HepG2 (cell line): ENCODE results near the gene TRIM28. TPM values are rescaled to one million over a fixed set of nuclear protein-coding genes. Genes with fewer than 3 reads are reported as not detected.

Experiments used
- ATAC-seq: fragments of 200-7000 bp; cut with Tn5 transposase; 3 replicates; pipeline ENCODE4 v1.9.1; 2020; ENCODE audit warnings: mild to moderate bottlenecking, moderate library complexity
- BruUV-seq: library from RNA; stranded (reverse); fragments of 400-500 nt; replicated peaks from 2 replicates; lab custom pipeline; 2021; lab: Mats Ljungman, UMichigan
- CTCF ChIA-PET: fragments of 300-600 bp; formaldehyde crosslinking; extraction: SDS; loops from one replicate; lab custom pipeline; 2021; ENCODE audit warnings: low total read pairs, inconsistent platforms, low intra/inter-chr PET ratio; lab: Yijun Ruan, JAX
- POLR2A ChIA-PET: fragments of 350-600 bp; sonication (Branson Sonifier 250); formaldehyde crosslinking; loops from one replicate; lab custom pipeline; 2020; ENCODE audit warnings: antibody characterized with exemption, inconsistent platforms; lab: Yijun Ruan, JAX
- DNase-seq: peaks from one replicate; pipeline ENCODE4 v3.0.0-alpha.2; 2015; ENCODE audit warnings: low spot score
- FAIRE-seq: peaks from 3 replicates; lab custom pipeline; 2011; peaks lifted over from hg19 to GRCh38; lab: Jason Lieb, UNC
- H2AFZ ChIP-seq: one replicate; pipeline ENCODE4 v1.6.1; 2011; ENCODE audit warnings: low read length, inconsistent platforms
- H3K27ac ChIP-seq: fragments of 300-600 bp; 3 replicates; pipeline ENCODE4 v1.8.0; 2011; ENCODE audit warnings: mixed run types, mild to moderate bottlenecking, mixed read lengths, low read length, inconsistent platforms; ENCODE audit not compliant: insufficient read depth; ENCODE audit errors: extremely low read length
- H3K27me3 ChIP-seq, 2 experiments: fragments of 200-600 bp in 1 of 2; 2 replicates in 1 of 2; 3 replicates in 1 of 2; pipeline versions ENCODE4 v1.6.0 to v1.8.0; 2011; ENCODE audit warnings: low read length in 2 of 2, mild to moderate bottlenecking in 2 of 2, moderate library complexity in 2 of 2, inconsistent platforms in 1 of 2; ENCODE audit not compliant: insufficient read depth in 2 of 2, control insufficient read depth in 1 of 2
- H3K36me3 ChIP-seq, 2 experiments: fragments of 200-600 bp in 1 of 2; replicated peaks in 1 of 2; 2 replicates in 1 of 2; 3 replicates in 1 of 2; pipeline versions ENCODE4 v1.5.1 to v1.8.0; 2011; ENCODE audit warnings: low read length in 2 of 2, inconsistent platforms in 1 of 2; ENCODE audit not compliant: insufficient read depth in 2 of 2, control insufficient read depth in 1 of 2
- H3K4me1 ChIP-seq: 2 replicates; pipeline ENCODE4 v1.5.1; 2012; ENCODE audit warnings: low read length, inconsistent platforms; ENCODE audit not compliant: insufficient read depth
- H3K4me2 ChIP-seq: 2 replicates; pipeline ENCODE4 v1.6.0; 2011; ENCODE audit warnings: low read depth, low read length, inconsistent platforms
- H3K4me3 ChIP-seq, 3 experiments: fragments of 200-600 bp in 1 of 3; sonication (generic), shearing (Covaris generic) in 1 of 3; replicated peaks in 1 of 3; 2 replicates each; pipeline ENCODE4 v1.5.1; 2011 to 2016; ENCODE audit warnings: low read length in 3 of 3, inconsistent platforms in 2 of 3, low read depth in 2 of 3, mild to moderate bottlenecking in 2 of 3, control low read depth in 1 of 3, mixed read lengths in 1 of 3; ENCODE audit not compliant: insufficient read depth in 1 of 3
- H3K79me2 ChIP-seq: one replicate; pipeline ENCODE4 v1.6.1; 2011; ENCODE audit warnings: low read length, inconsistent platforms; ENCODE audit not compliant: insufficient read depth
- H3K9ac ChIP-seq: 2 replicates; pipeline ENCODE4 v1.6.0; 2011; ENCODE audit warnings: mild to moderate bottlenecking, low read depth, low read length, inconsistent platforms; ENCODE audit not compliant: insufficient read depth
- H3K9me3 ChIP-seq: 2 replicates; pipeline ENCODE4 v1.5.1; 2012; ENCODE audit warnings: mild to moderate bottlenecking, low read length
- H4K20me1 ChIP-seq: 2 replicates; pipeline ENCODE4 v1.6.0; 2011; ENCODE audit warnings: inconsistent platforms, mild to moderate bottlenecking, low read length, moderate library complexity; ENCODE audit not compliant: insufficient read depth
- FOXM1 ChIP-seq: sonication (generic); formaldehyde crosslinking; IDR thresholded peaks from 2 replicates; pipeline ENCODE4 v1.5.0; 2020; ENCODE audit warnings: missing genetic modification reagents
- HIVEP1 ChIP-seq: sonication (generic); formaldehyde crosslinking; IDR thresholded peaks from 2 replicates; pipeline ENCODE4 v1.4.0; 2020; ENCODE audit warnings: mild to moderate bottlenecking, missing genetic modification reagents
- JUND ChIP-seq: sonication (generic); formaldehyde crosslinking; IDR thresholded peaks from 2 replicates; pipeline ENCODE4 v1.8.0; 2022; ENCODE audit warnings: mild to moderate bottlenecking, missing genetic modification reagents
- MTF1 ChIP-seq: sonication (generic); formaldehyde crosslinking; IDR thresholded peaks from 2 replicates; pipeline ENCODE4 v1.5.0; 2020; ENCODE audit warnings: missing genetic modification reagents
- PPARG ChIP-seq: conservative IDR thresholded peaks from 2 replicates; pipeline ENCODE4 v1.6.1; 2016; ENCODE audit warnings: missing biosample characterization, missing genetic modification reagents
- SAFB2 ChIP-seq: sonication (generic); formaldehyde crosslinking; IDR thresholded peaks from 2 replicates; pipeline ENCODE4 v1.5.1; 2020; ENCODE audit warnings: missing genetic modification reagents, low read depth, mild to moderate bottlenecking, borderline replicate concordance
- SALL2 ChIP-seq: sonication (generic); formaldehyde crosslinking; IDR thresholded peaks from 2 replicates; pipeline ENCODE4 v1.8.1; 2023; ENCODE audit warnings: mild to moderate bottlenecking, missing genetic modification reagents, inconsistent platforms
- ZBED4 ChIP-seq: sonication (generic); formaldehyde crosslinking; IDR thresholded peaks from 2 replicates; pipeline ENCODE4 v1.4.0; 2020; ENCODE audit warnings: missing genetic modification reagents, borderline replicate concordance
- ZKSCAN1 ChIP-seq: fragments of 150-350 bp; IDR thresholded peaks from 2 replicates; pipeline ENCODE4 v1.6.1; 2014; ENCODE audit warnings: low read length
- ZNF451 ChIP-seq: sonication (generic); formaldehyde crosslinking; IDR thresholded peaks from 2 replicates; pipeline ENCODE4 v1.5.0; 2020; ENCODE audit warnings: mild to moderate bottlenecking, missing genetic modification reagents
- ZNF558 ChIP-seq: sonication (generic); formaldehyde crosslinking; IDR thresholded peaks from 2 replicates; pipeline ENCODE4 v1.9.0; 2022; ENCODE audit warnings: mild to moderate bottlenecking, missing genetic modification reagents, borderline replicate concordance
- ZNF720 ChIP-seq: sonication (generic); formaldehyde crosslinking; IDR thresholded peaks from 2 replicates; pipeline ENCODE4 v1.4.0; 2020; ENCODE audit warnings: missing genetic modification reagents
- ZZZ3 ChIP-seq: sonication (generic); formaldehyde crosslinking; IDR thresholded peaks from 2 replicates; pipeline ENCODE4 v1.4.0; 2020; ENCODE audit warnings: missing genetic modification reagents, mild to moderate bottlenecking, borderline replicate concordance
- WGBS: methylation state at CpG from one replicate; pipeline ENCODE4 v1.1.6; 2017; ENCODE audit warnings: low lambda C conversion rate; 5-methylcytosine and 5-hydroxymethylcytosine counted together
- in situ Hi-C: cut with HindIII; loops from 2 replicates; pipeline ENCODE4 v1.10.0; 2017; ENCODE audit warnings: low pct_unique_long_range_greater_than_20kb; ENCODE audit not compliant: extremely low pct_ligation_motif_present
- intact Hi-C: fragments of 100-400 bp; cut with micrococcal nuclease; formaldehyde crosslinking; loops from one replicate; pipeline ENCODE4 v1.10.0; 2022; ENCODE audit not compliant: unreplicated experiment
- polyA plus RNA-seq, 8 experiments: library from polyadenylated mRNA; depleted of rRNA in 3 of 8; stranded (reverse) in 7 of 8; unstranded in 1 of 8; fragments of >200 nt; fragmentation: Illumina TruSeq in 4 of 8; extraction: Trizol in 4 of 8; gene quantifications; 2 replicates each; pipeline versions ENCODE4 v1.2.1 to v1.2.3, GENCODE V29; 2011 to 2016; ENCODE audit warnings: low read depth in 4 of 8, missing spikeins in 1 of 8, mixed read lengths in 1 of 8; ENCODE audit not compliant: insufficient read depth in 1 of 8
- total RNA-seq, 5 experiments: library from RNA; depleted of rRNA; stranded (reverse); fragments of >200 nt; fragmentation: Illumina TruSeq; extraction: Trizol; gene quantifications; 2 replicates each; pipeline ENCODE4 v1.2.3, GENCODE V29; 2016; ENCODE audit warnings: low read depth in 1 of 5
- TF ChIP-seq, protein P1 (sequence below): IDR thresholded peaks from 2 replicates; pipeline ENCODE4 v1.6.1; 2018; ENCODE audit warnings: missing genetic modification reagents
- TF ChIP-seq, protein P2 (sequence below): sonication (generic); formaldehyde crosslinking; conservative IDR thresholded peaks from 2 replicates; pipeline ENCODE4 v1.4.0; 2020; ENCODE audit warnings: mild to moderate bottlenecking, missing genetic modification reagents, moderate library complexity

TRIM28 gene
- total and polyA plus RNA-seq, 2 of the 13 experiments (the other 11 are each of a cell fraction or from before 2014, with no cell fraction given): 361 to 439 TPM

GRCh38 chr19:58575183-58576041 lies 31.5 kb downstream of the TRIM28 start:
- Histone ChIP-seq H3K4me1 (peaks cover 20% of the 10 kb centered on the region), H3K27ac (peak overlapping the region; percentile 82), H3K4me3 (peak overlapping the region; percentile 72 to 86 (median 83)), H3K9ac (peak overlapping the region; percentile 81), H3K4me2 (peak overlapping the region; percentile 95), H2AFZ (no peak overlapping the region), H4K20me1 (no peaks in the 10 kb centered on the region), H3K79me2 (peaks cover 4% of the 10 kb centered on the region), H3K9me3 (no peaks in the 10 kb centered on the region), H3K27me3 (no peaks in the 10 kb centered on the region), H3K36me3 (peaks cover 0 to 1% of the 10 kb centered on the region in 2 experiments; a peak in 1 of 5 replicates)
- peak; percentile 83 for DNase-seq
- in situ Hi-C loops: no loop called here
- peak; percentile 82 for FAIRE-seq
- intact Hi-C loops: no loop called here
- ATAC-seq: peak; percentile 80
- ChIA-PET POLR2A (interaction anchor here (0.7 to 2.5 kb wide), 9 partner anchors 9 to 213 kb away, joined by 3 to 30 read pairs (median 5); partner anchors contain the start of genes TRIM28, UBE2M, ZBTB45 and ZNF324B), CTCF (no interaction called here)
- WGBS: 2% methylated on average over 15 of the region's 66 CpGs
- TSS peak; percentile 61 for BruUV-seq
- no peak for TF ChIP-seq FOXM1
- no peak for TF ChIP-seq ZKSCAN1
- TF ChIP-seq ZNF558 (CRISPR knock-in tag): peak; percentile 30; the same call in 1 of the 2 replicates
- TF ChIP-seq SAFB2 (CRISPR knock-in tag): peak; percentile 81; the same call in 1 of the 2 replicates
- peak; percentile 87; the same call in 1 of the 2 replicates for TF ChIP-seq ZBED4
- peak; percentile 67; the same call in 1 of the 2 replicates for TF ChIP-seq HIVEP1 (CRISPR knock-in tag)
- 0 out of 2 replicates have a peak, but pooled peaks have one; percentile 14 for TF ChIP-seq PPARG
- peak; percentile 58 for TF ChIP-seq SALL2 (CRISPR knock-in tag)
- TF ChIP-seq, protein P1, sequence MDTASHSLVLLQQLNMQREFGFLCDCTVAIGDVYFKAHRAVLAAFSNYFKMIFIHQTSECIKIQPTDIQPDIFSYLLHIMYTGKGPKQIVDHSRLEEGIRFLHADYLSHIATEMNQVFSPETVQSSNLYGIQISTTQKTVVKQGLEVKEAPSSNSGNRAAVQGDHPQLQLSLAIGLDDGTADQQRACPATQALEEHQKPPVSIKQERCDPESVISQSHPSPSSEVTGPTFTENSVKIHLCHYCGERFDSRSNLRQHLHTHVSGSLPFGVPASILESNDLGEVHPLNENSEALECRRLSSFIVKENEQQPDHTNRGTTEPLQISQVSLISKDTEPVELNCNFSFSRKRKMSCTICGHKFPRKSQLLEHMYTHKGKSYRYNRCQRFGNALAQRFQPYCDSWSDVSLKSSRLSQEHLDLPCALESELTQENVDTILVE (CRISPR knock-in tag): peak; percentile 75; the same call in 1 of the 2 replicates
- no peak for TF ChIP-seq ZNF720 (CRISPR knock-in tag)
- no peak for TF ChIP-seq JUND
- peak; percentile 94 for TF ChIP-seq MTF1
- TF ChIP-seq, protein P2, sequence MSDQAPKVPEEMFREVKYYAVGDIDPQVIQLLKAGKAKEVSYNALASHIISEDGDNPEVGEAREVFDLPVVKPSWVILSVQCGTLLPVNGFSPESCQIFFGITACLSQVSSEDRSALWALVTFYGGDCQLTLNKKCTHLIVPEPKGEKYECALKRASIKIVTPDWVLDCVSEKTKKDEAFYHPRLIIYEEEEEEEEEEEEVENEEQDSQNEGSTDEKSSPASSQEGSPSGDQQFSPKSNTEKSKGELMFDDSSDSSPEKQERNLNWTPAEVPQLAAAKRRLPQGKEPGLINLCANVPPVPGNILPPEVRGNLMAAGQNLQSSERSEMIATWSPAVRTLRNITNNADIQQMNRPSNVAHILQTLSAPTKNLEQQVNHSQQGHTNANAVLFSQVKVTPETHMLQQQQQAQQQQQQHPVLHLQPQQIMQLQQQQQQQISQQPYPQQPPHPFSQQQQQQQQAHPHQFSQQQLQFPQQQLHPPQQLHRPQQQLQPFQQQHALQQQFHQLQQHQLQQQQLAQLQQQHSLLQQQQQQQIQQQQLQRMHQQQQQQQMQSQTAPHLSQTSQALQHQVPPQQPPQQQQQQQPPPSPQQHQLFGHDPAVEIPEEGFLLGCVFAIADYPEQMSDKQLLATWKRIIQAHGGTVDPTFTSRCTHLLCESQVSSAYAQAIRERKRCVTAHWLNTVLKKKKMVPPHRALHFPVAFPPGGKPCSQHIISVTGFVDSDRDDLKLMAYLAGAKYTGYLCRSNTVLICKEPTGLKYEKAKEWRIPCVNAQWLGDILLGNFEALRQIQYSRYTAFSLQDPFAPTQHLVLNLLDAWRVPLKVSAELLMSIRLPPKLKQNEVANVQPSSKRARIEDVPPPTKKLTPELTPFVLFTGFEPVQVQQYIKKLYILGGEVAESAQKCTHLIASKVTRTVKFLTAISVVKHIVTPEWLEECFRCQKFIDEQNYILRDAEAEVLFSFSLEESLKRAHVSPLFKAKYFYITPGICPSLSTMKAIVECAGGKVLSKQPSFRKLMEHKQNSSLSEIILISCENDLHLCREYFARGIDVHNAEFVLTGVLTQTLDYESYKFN (CRISPR knock-in tag): peak; percentile 45
- TF ChIP-seq ZZZ3 (CRISPR knock-in tag): no peak
- no peak; the same call in 1 of the 2 replicates for TF ChIP-seq ZNF451 (CRISPR knock-in tag)
